HL-60 (cell line): ENCODE data around the gene ZC3H14.

Experiments used
- CTCF ChIP-seq: IDR thresholded peaks from one replicate; pipeline ENCODE4 v1.5.1; 2011; ENCODE audit warnings: low read length, control low read depth, inconsistent platforms; ENCODE audit not compliant: insufficient read depth
- GABPA ChIP-seq: IDR thresholded peaks from 2 replicates; pipeline ENCODE4 v1.6.1; 2012; ENCODE audit warnings: low read depth
- POLR2AphosphoS5 ChIP-seq: IDR thresholded peaks from 2 replicates; pipeline ENCODE4 v1.6.1; 2012; ENCODE audit warnings: low read depth
- REST ChIP-seq: IDR thresholded peaks from 2 replicates; pipeline ENCODE4 v1.6.1; 2012; ENCODE audit warnings: low read depth; ENCODE audit not compliant: insufficient replicate concordance

- TF ChIP-seq CTCF (no peak), POLR2AphosphoS5 (no peak), REST (no peak), GABPA (no peak)
These were observed 97.2 kb downstream of the ZC3H14 start for GRCh38 chr14:88660056-88660455.
